Measurements from ENCODE around the gene PDXK. TPM values are rescaled to one million over a fixed set of nuclear protein-coding genes. Genes with fewer than 3 reads are reported as not detected.

PDXK gene
- total and polyA plus RNA-seq, 10 of the 15 experiments (the other 5 are each of a cell fraction or from before 2014, with no cell fraction given): 3.7 to 141 (median 60.0) TPM

GRCh38 chr21:43758111-43758641, 39.2 kb downstream of the PDXK start:
- no peaks in the 10 kb centered on the region for H3K4me1 ChIP-seq (ENCODE audit: control insufficient read depth, insufficient read depth, low read length)
- H3K4me3 ChIP-seq: no peak overlapping the region
- FAIRE-seq (no peak), ATAC-seq (no peak), DNase-seq (ENCODE audit: low read depth, low spot score) (no peak)
- SMC1A ChIA-PET (ENCODE audit: uncharacterized antibody, unreplicated experiment): no interaction called here
- intact Hi-C loops (cut with micrococcal nuclease; ENCODE audit: unreplicated experiment) (no loop called here), in situ Hi-C loops (cut with MboI) (no loop called here)
- RAD21 ChIA-PET (ENCODE audit: unreplicated experiment): no interaction called here
- TSS peak; percentile 36 for BruUV-seq (replicated peaks)
- no peak for TF ChIP-seq MXI1 (IDR thresholded peaks at IDR 0.05; ENCODE audit: low read depth, low read length)
- TF ChIP-seq CREB1 (IDR thresholded peaks at IDR 0.05; ENCODE audit: low read depth): no peak
- TF ChIP-seq KAT2A (conservative IDR thresholded peaks at IDR 0.05; ENCODE audit: control insufficient read depth, low read depth, low read length): no peak
- no peak for TF ChIP-seq NR2C1 (IDR thresholded peaks at IDR 0.05)
- TF ChIP-seq REST (IDR thresholded peaks at IDR 0.05; ENCODE audit: low read depth, low read length): no peak
- TF ChIP-seq TCF12 (IDR thresholded peaks at IDR 0.05; ENCODE audit: low read depth, low read length): no peak
- no peak for TF ChIP-seq ATF2 (IDR thresholded peaks at IDR 0.05; ENCODE audit: low read length)
- no peak for TF ChIP-seq ZSCAN29 (IDR thresholded peaks at IDR 0.05)
- no peak for TF ChIP-seq SREBF1 (IDR thresholded peaks at IDR 0.05; ENCODE audit: low read length)
- TF ChIP-seq SKIL (IDR thresholded peaks at IDR 0.05; ENCODE audit: low read depth, poor library complexity, severe bottlenecking): no peak
- TF ChIP-seq ZNF622 (IDR thresholded peaks at IDR 0.05): no peak
- no peak for TF ChIP-seq ZNF24 (IDR thresholded peaks at IDR 0.05)
- TF ChIP-seq RFX5 (IDR thresholded peaks at IDR 0.05; ENCODE audit: low read depth, low read length): no peak
- TF ChIP-seq SMAD5 (IDR thresholded peaks at IDR 0.05; ENCODE audit: low read depth): no peak
- H3K27me3 ChIP-seq (replicated peaks in 1 of 2; ENCODE audit: control insufficient read depth in 2 of 2, insufficient read depth in 2 of 2, low read length in 1 of 2): no peaks in the 10 kb centered on the region
- no peaks in the 10 kb centered on the region for H4K20me1 ChIP-seq (ENCODE audit: control insufficient read depth, insufficient read depth)
- H3K27ac ChIP-seq (ENCODE audit: control insufficient read depth, insufficient read depth): no peak overlapping the region
- H3K9me3 ChIP-seq (replicated peaks; ENCODE audit: control insufficient read depth, insufficient read depth, low read length): no peaks in the 10 kb centered on the region
- H3K79me2 ChIP-seq (ENCODE audit: control insufficient read depth, insufficient read depth, low read length): no peaks in the 10 kb centered on the region
- H3K9ac ChIP-seq (ENCODE audit: control insufficient read depth, insufficient read depth, low read length): no peak overlapping the region
- CTCF ChIA-PET: interaction anchor here (1.4 kb wide), 1 partner anchor 16 kb away, joined by 3 read pairs; no protein-coding TSS in a partner anchor
- H3K4me2 ChIP-seq (ENCODE audit: control insufficient read depth, insufficient read depth): no peak overlapping the region
- WGBS (ENCODE audit: insufficient coverage, insufficient replicate concordance, low lambda C conversion rate, missing lambda C conversion rate): 95% methylated on average over 18 of the region's 18 CpGs
- peaks cover 11 to 33% of the 10 kb centered on the region in 2 experiments; a peak in 3 of 4 replicates for H3K36me3 ChIP-seq (ENCODE audit: control insufficient read depth in 2 of 2, insufficient read depth in 2 of 2, low read length in 1 of 2)
- POLR2A ChIA-PET: no interaction called here
- no peak overlapping the region for H2AFZ ChIP-seq (ENCODE audit: control insufficient read depth, low read depth, low read length)

All from GM12878 (cell line).